ENCODE measurements around the gene LUC7L3. TPM values are rescaled to one million over a fixed set of nuclear protein-coding genes. Genes with fewer than 3 reads are reported as not detected.

The LUC7L3 gene
- total and polyA plus RNA-seq, 2 of the 13 experiments (the other 11 are each of a cell fraction or from before 2014, with no cell fraction given), result 108 to 120 TPM

GRCh38 chr17:50686494-50687199 is 32.8 kb upstream of the LUC7L3 start (continued):
- peak; percentile 84 for TF ChIP-seq RARA (CRISPR knock-in tag; IDR thresholded peaks at IDR 0.05)
- TF ChIP-seq, protein P1, sequence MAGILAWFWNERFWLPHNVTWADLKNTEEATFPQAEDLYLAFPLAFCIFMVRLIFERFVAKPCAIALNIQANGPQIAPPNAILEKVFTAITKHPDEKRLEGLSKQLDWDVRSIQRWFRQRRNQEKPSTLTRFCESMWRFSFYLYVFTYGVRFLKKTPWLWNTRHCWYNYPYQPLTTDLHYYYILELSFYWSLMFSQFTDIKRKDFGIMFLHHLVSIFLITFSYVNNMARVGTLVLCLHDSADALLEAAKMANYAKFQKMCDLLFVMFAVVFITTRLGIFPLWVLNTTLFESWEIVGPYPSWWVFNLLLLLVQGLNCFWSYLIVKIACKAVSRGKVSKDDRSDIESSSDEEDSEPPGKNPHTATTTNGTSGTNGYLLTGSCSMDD (CRISPR knock-in tag; IDR thresholded peaks at IDR 0.05), result no peak
- TF ChIP-seq, protein P2, sequence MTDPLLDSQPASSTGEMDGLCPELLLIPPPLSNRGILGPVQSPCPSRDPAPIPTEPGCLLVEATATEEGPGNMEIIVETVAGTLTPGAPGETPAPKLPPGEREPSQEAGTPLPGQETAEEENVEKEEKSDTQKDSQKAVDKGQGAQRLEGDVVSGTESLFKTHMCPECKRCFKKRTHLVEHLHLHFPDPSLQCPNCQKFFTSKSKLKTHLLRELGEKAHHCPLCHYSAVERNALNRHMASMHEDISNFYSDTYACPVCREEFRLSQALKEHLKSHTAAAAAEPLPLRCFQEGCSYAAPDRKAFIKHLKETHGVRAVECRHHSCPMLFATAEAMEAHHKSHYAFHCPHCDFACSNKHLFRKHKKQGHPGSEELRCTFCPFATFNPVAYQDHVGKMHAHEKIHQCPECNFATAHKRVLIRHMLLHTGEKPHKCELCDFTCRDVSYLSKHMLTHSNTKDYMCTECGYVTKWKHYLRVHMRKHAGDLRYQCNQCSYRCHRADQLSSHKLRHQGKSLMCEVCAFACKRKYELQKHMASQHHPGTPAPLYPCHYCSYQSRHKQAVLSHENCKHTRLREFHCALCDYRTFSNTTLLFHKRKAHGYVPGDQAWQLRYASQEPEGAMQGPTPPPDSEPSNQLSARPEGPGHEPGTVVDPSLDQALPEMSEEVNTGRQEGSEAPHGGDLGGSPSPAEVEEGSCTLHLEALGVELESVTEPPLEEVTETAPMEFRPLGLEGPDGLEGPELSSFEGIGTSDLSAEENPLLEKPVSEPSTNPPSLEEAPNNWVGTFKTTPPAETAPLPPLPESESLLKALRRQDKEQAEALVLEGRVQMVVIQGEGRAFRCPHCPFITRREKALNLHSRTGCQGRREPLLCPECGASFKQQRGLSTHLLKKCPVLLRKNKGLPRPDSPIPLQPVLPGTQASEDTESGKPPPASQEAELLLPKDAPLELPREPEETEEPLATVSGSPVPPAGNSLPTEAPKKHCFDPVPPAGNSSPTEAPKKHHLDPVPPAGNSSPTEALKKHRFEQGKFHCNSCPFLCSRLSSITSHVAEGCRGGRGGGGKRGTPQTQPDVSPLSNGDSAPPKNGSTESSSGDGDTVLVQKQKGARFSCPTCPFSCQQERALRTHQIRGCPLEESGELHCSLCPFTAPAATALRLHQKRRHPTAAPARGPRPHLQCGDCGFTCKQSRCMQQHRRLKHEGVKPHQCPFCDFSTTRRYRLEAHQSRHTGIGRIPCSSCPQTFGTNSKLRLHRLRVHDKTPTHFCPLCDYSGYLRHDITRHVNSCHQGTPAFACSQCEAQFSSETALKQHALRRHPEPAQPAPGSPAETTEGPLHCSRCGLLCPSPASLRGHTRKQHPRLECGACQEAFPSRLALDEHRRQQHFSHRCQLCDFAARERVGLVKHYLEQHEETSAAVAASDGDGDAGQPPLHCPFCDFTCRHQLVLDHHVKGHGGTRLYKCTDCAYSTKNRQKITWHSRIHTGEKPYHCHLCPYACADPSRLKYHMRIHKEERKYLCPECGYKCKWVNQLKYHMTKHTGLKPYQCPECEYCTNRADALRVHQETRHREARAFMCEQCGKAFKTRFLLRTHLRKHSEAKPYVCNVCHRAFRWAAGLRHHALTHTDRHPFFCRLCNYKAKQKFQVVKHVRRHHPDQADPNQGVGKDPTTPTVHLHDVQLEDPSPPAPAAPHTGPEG (CRISPR knock-in tag; IDR thresholded peaks at IDR 0.05), result peak; percentile 68; the same call in 1 of the 2 replicates
- TF ChIP-seq FOXO1 (CRISPR knock-in tag; IDR thresholded peaks at IDR 0.05), result peak; percentile 85
- no peak for TF ChIP-seq NCOA5 (CRISPR knock-in tag; IDR thresholded peaks at IDR 0.05)
- TF ChIP-seq, protein P3, sequence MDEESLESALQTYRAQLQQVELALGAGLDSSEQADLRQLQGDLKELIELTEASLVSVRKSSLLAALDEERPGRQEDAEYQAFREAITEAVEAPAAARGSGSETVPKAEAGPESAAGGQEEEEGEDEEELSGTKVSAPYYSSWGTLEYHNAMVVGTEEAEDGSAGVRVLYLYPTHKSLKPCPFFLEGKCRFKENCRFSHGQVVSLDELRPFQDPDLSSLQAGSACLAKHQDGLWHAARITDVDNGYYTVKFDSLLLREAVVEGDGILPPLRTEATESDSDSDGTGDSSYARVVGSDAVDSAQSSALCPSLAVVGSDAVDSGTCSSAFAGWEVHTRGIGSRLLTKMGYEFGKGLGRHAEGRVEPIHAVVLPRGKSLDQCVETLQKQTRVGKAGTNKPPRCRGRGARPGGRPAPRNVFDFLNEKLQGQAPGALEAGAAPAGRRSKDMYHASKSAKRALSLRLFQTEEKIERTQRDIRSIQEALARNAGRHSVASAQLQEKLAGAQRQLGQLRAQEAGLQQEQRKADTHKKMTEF (CRISPR knock-in tag; IDR thresholded peaks at IDR 0.05), result peak; percentile 85
- TF ChIP-seq MAX (IDR thresholded peaks at IDR 0.05), result peak; percentile 81
- 0 out of 2 replicates have a peak, but pooled peaks have one; percentile 80 for TF ChIP-seq ZNF709 (CRISPR knock-in tag; IDR thresholded peaks at IDR 0.05)
- no peak for TF ChIP-seq ZNF7 (CRISPR knock-in tag; IDR thresholded peaks at IDR 0.05)
- TF ChIP-seq U2AF2 (IDR thresholded peaks at IDR 0.05; ENCODE audit: low read depth, low read length), result 0 out of 2 replicates have a peak, but pooled peaks have one; percentile 11
- TF ChIP-seq, protein P4, sequence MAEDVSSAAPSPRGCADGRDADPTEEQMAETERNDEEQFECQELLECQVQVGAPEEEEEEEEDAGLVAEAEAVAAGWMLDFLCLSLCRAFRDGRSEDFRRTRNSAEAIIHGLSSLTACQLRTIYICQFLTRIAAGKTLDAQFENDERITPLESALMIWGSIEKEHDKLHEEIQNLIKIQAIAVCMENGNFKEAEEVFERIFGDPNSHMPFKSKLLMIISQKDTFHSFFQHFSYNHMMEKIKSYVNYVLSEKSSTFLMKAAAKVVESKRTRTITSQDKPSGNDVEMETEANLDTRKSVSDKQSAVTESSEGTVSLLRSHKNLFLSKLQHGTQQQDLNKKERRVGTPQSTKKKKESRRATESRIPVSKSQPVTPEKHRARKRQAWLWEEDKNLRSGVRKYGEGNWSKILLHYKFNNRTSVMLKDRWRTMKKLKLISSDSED (CRISPR knock-in tag; IDR thresholded peaks at IDR 0.05), result no peak
